Suprapubic skin (tissue), 4 donors: ENCODE data around the gene TSPAN32.

Experiments used
- EP300 ChIP-seq: sonication (generic); formaldehyde crosslinking; IDR thresholded peaks from one replicate; pipeline ENCODE4 v1.6.1; 2017; ENCODE audit warnings: antibody characterized with exemption
- POLR2A ChIP-seq, 2 donors: fragments of 450-650 bp; IDR thresholded peaks; one replicate each; pipeline ENCODE4 v1.6.1; 2017; ENCODE audit warnings: antibody characterized with exemption in 2 of 2, mild to moderate bottlenecking in 2 of 2, moderate library complexity in 2 of 2
- POLR2AphosphoS5 ChIP-seq, 3 donors: sonication (generic); formaldehyde crosslinking; IDR thresholded peaks; one replicate each; pipeline ENCODE4 v1.6.1; 2017; ENCODE audit warnings: antibody characterized with exemption in 3 of 3
- TF ChIP-seq, protein P1 (sequence below), 2 donors: fragments of 200-600 bp in 1 of 2; fragments of 450-650 bp in 1 of 2; sonication (generic) in 1 of 2; IDR thresholded peaks; one replicate each; pipeline ENCODE4 v1.5.1; 2016 to 2019; ENCODE audit warnings: antibody characterized with exemption in 2 of 2, mild to moderate bottlenecking in 1 of 2, moderate library complexity in 1 of 2

DNA sequence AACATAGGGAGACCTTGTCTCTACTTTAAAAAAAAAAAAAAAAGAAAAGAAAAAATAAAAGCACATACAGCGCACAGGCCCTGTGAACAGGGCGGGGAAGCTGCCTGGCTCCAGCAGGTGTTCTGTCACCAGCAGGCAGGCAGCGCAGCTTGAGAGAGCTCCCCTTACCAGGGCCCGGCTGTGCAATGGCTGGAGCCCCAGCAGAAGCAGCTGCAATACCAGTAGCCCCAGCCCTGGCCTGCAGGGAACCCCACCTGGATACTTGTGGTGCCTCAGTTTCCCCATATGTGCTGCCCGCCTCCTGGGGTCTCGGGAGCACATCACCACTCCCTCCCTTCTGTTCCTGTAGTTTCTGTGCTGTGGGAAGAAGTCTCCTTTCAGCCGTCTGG lies 12.3 kb downstream of the TSPAN32 start:
- TF ChIP-seq, protein P1, sequence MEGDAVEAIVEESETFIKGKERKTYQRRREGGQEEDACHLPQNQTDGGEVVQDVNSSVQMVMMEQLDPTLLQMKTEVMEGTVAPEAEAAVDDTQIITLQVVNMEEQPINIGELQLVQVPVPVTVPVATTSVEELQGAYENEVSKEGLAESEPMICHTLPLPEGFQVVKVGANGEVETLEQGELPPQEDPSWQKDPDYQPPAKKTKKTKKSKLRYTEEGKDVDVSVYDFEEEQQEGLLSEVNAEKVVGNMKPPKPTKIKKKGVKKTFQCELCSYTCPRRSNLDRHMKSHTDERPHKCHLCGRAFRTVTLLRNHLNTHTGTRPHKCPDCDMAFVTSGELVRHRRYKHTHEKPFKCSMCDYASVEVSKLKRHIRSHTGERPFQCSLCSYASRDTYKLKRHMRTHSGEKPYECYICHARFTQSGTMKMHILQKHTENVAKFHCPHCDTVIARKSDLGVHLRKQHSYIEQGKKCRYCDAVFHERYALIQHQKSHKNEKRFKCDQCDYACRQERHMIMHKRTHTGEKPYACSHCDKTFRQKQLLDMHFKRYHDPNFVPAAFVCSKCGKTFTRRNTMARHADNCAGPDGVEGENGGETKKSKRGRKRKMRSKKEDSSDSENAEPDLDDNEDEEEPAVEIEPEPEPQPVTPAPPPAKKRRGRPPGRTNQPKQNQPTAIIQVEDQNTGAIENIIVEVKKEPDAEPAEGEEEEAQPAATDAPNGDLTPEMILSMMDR (IDR thresholded peaks at IDR 0.05), result no peak
- no peak for TF ChIP-seq POLR2AphosphoS5 (IDR thresholded peaks at IDR 0.05)
- TF ChIP-seq POLR2A (IDR thresholded peaks at IDR 0.05), result no peak
- no peak for TF ChIP-seq EP300
